Measurements from ENCODE around the gene CA11. TPM values are rescaled to one million over a fixed set of nuclear protein-coding genes. Genes with fewer than 3 reads are reported as not detected.

CA11 gene
- total RNA-seq, 2 experiments from 2014 or later, result 11.1 to 13.0 TPM

DNA sequence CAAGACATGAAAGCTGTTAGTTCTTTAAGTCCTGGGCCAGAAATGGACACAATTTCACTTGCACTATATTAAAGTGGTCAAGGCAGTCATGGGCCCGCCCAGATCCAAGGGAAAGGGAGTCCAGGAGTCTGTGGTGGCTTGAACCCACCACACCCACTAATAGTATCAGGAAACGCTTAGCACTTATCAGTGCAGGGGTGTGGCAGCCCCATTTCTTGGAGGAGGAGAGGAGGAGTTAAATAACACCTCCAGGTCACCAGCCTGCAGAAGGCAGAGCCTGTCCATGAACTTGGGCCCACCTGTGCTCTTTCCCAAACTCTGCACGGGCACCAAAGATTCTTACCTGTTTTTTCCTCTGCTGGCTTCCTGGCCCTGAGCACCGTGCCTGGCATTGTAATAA lies 32.2 kb upstream of the CA11 start:
- CTCF ChIA-PET, result no interaction called here
- intact Hi-C loops (cut with micrococcal nuclease), result no loop called here
- ATAC-seq (no peak), DNase-seq (no peak)
- Mint-ChIP-seq H3K9me3 (no peaks in the 10 kb centered on the region), H3K27me3 (no peaks in the 10 kb centered on the region), H3K36me3 (ENCODE audit: low read depth) (no peaks in the 10 kb centered on the region), H3K4me3 (no peak overlapping the region), H3K27ac (no peak overlapping the region), H3K4me1 (ENCODE audit: low read depth) (peaks cover 3% of the 10 kb centered on the region)
- POLR2A ChIA-PET, result no interaction called here
- TF ChIP-seq, protein P1, sequence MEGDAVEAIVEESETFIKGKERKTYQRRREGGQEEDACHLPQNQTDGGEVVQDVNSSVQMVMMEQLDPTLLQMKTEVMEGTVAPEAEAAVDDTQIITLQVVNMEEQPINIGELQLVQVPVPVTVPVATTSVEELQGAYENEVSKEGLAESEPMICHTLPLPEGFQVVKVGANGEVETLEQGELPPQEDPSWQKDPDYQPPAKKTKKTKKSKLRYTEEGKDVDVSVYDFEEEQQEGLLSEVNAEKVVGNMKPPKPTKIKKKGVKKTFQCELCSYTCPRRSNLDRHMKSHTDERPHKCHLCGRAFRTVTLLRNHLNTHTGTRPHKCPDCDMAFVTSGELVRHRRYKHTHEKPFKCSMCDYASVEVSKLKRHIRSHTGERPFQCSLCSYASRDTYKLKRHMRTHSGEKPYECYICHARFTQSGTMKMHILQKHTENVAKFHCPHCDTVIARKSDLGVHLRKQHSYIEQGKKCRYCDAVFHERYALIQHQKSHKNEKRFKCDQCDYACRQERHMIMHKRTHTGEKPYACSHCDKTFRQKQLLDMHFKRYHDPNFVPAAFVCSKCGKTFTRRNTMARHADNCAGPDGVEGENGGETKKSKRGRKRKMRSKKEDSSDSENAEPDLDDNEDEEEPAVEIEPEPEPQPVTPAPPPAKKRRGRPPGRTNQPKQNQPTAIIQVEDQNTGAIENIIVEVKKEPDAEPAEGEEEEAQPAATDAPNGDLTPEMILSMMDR (IDR thresholded peaks at IDR 0.05), result no peak

GRCh38 chr19:48676887-48677286 lies 30.9 kb upstream of the CA11 start:
- no peaks in the 10 kb centered on the region for H3K9me3 Mint-ChIP-seq
- H3K27me3 Mint-ChIP-seq, result no peaks in the 10 kb centered on the region
- no peaks in the 10 kb centered on the region for H3K36me3 Mint-ChIP-seq (ENCODE audit: low read depth)
- intact Hi-C loops (cut with micrococcal nuclease), result no loop called here
- ATAC-seq, result no peak
- POLR2A ChIA-PET, result interaction anchor here (1.0 kb wide), 1 partner anchor 11 kb away, joined by 3 read pairs; no protein-coding TSS in a partner anchor
- H3K27ac Mint-ChIP-seq, result no peak overlapping the region
- DNase-seq, result no peak
- H3K4me1 Mint-ChIP-seq (ENCODE audit: low read depth), result peaks cover 3% of the 10 kb centered on the region
- no peak overlapping the region for H3K4me3 Mint-ChIP-seq
- CTCF ChIA-PET, result interaction anchor here (1.0 to 3.1 kb wide), 3 partner anchors 24 to 112 kb away, joined by 3 to 15 read pairs (median 3); no protein-coding TSS in a partner anchor
- TF ChIP-seq, protein P1 (IDR thresholded peaks at IDR 0.05), result no peak

DNA sequence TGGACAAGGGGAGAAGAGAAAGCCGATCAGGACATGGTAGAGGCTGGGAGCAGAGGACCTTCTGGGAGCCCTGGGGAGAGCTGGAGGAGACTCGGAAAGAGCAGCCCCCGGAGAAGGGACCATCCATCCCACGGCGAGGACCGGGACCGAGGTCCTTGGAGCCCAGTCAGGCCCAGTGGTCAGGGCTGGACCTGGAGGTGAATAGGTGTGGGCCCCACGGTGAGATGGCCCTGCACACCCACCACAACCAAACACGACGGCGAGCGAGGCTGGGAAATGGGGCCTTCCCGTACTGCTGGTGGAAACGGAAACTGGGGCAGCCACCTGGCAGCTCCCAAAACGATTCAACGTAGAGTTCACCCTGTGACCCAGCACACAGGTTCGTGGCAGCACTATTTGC lies 30.5 kb upstream of the CA11 start:
- Mint-ChIP-seq H3K27ac (no peak overlapping the region), H3K4me1 (ENCODE audit: low read depth) (peaks cover 3% of the 10 kb centered on the region), H3K36me3 (ENCODE audit: low read depth) (no peaks in the 10 kb centered on the region), H3K9me3 (no peaks in the 10 kb centered on the region), H3K4me3 (no peak overlapping the region), H3K27me3 (no peaks in the 10 kb centered on the region)
- ATAC-seq (no peak), DNase-seq (no peak)
- POLR2A ChIA-PET, result interaction anchor here (1.0 kb wide), 1 partner anchor 11 kb away, joined by 3 read pairs; no protein-coding TSS in a partner anchor
- CTCF ChIA-PET, result interaction anchor here (1.0 to 3.1 kb wide), 7 partner anchors 18 to 119 kb away, joined by 3 to 18 read pairs (median 6); partner anchors contain the start of gene RASIP1
- intact Hi-C loops (cut with micrococcal nuclease), result no loop called here
- TF ChIP-seq, protein P1 (IDR thresholded peaks at IDR 0.05), result no peak

DNA sequence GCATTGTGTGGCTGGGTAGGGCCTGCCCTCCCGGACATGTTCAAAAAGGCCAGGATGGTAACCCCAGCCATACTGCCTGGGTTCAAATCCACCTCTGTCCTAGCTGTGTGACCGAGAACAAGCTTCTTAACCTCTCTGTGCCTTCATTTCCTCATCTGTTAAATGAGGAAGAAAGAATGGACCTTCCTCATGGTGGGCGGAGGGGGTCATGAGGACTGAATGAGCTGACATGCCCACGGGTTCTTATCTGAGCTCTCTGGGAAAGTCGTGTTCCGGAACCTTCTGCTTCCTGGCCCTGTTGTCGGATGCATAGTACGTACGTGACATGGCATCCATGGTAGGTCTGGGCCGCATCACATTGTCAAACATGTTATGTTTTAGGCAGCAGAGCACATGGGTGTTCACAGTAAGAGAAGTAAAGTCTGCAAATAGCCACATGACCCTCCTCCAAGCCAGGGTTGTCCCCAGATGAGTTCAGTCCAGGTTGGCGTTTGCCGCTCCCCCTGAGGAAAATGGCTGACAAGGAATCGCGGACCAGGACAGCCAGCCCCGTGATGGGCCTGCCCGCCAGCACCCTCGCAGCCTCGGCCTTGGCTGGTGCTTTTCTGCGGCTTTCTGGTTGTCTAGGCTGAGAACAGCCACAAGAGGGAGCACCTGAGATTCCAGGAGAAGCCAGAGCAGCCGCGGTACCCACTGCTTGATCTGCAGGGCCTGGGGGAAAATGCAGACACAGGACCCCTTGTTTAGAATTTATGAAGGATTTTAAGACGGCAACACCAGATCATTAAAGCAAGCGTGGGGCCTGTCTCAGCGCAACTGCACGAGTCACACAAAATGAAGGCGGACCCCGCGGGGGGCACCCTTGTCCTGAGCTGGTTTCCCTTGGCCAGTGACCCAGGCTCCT lies 29.2 kb upstream of the CA11 start:
- peak; percentile 85 for DNase-seq
- TF ChIP-seq, protein P1 (IDR thresholded peaks at IDR 0.05), result peak; percentile 75
- Mint-ChIP-seq H3K27me3 (no peaks in the 10 kb centered on the region), H3K27ac (no peak overlapping the region), H3K4me1 (ENCODE audit: low read depth) (peaks cover 3% of the 10 kb centered on the region), H3K36me3 (ENCODE audit: low read depth) (no peaks in the 10 kb centered on the region), H3K9me3 (no peaks in the 10 kb centered on the region), H3K4me3 (no peak overlapping the region)
- peak; percentile 99 for ATAC-seq
- ChIA-PET POLR2A (interaction anchor here (0.6 to 0.9 kb wide), 2 partner anchors 52 to 142 kb away, joined by 3 to 4 read pairs; no protein-coding TSS in a partner anchor), CTCF (interaction anchor here (0.6 to 3.1 kb wide), 29 partner anchors 8 to 297 kb away, joined by 3 to 18 read pairs (median 4); partner anchors contain the start of genes CA11 and RASIP1)
- intact Hi-C loops (cut with micrococcal nuclease), result no loop called here
